GM23248 (cell line): ENCODE measurements around the gene ELOB. TPM values are rescaled to one million over a fixed set of nuclear protein-coding genes. Genes with fewer than 3 reads are reported as not detected.

Experiments
- DNase-seq: peaks from one replicate; pipeline ENCODE4 v3.0.0-alpha.2; 2015
- H2AFZ ChIP-seq: fragments of 200-600 bp; sonication (generic); 2 replicates; pipeline ENCODE4 v1.6.1; 2016; ENCODE audit warnings: antibody characterized with exemption
- H3F3A ChIP-seq: fragments of 200-600 bp; sonication (generic); 2 replicates; pipeline ENCODE4 v1.6.1; 2016; ENCODE audit warnings: mild to moderate bottlenecking, antibody characterized with exemption, mixed run types; ENCODE audit not compliant: insufficient read depth
- H3K27ac ChIP-seq: fragments of 200-600 bp; sonication (generic); 2 replicates; pipeline ENCODE4 v1.5.1; 2016; ENCODE audit warnings: mild to moderate bottlenecking
- H3K27me3 ChIP-seq: fragments of 200-600 bp; sonication (generic); replicated peaks from 2 replicates; pipeline ENCODE4 v1.6.1; 2016; ENCODE audit warnings: mild to moderate bottlenecking; ENCODE audit not compliant: insufficient read depth
- H3K36me3 ChIP-seq: fragments of 200-600 bp; sonication (generic); 2 replicates; pipeline ENCODE4 v1.6.1; 2016; ENCODE audit warnings: low read depth, mild to moderate bottlenecking
- H3K4me1 ChIP-seq: fragments of 200-600 bp; sonication (generic); 2 replicates; pipeline ENCODE4 v1.6.1; 2016; ENCODE audit warnings: mild to moderate bottlenecking; ENCODE audit not compliant: insufficient read depth
- H3K4me2 ChIP-seq: fragments of 200-600 bp; sonication (generic); one replicate; pipeline ENCODE4 v1.6.1; 2016; ENCODE audit warnings: mild to moderate bottlenecking; ENCODE audit not compliant: unreplicated experiment
- H3K4me3 ChIP-seq: fragments of 200-600 bp; sonication (generic); 2 replicates; pipeline ENCODE4 v1.5.1; 2016; ENCODE audit warnings: mild to moderate bottlenecking
- H3K79me2 ChIP-seq: fragments of 200-600 bp; sonication (generic); 2 replicates; pipeline ENCODE4 v1.6.1; 2016; ENCODE audit warnings: mild to moderate bottlenecking; ENCODE audit not compliant: insufficient read depth
- H3K9ac ChIP-seq: fragments of 200-600 bp; sonication (generic); 2 replicates; pipeline ENCODE4 v1.6.1; 2016; ENCODE audit warnings: mild to moderate bottlenecking
- H3K9me2 ChIP-seq: fragments of 200-600 bp; sonication (generic); 2 replicates; pipeline ENCODE4 v1.6.1; 2016; ENCODE audit warnings: mixed run types, mild to moderate bottlenecking, moderate library complexity; ENCODE audit not compliant: insufficient read depth
- H3K9me3 ChIP-seq: fragments of 200-600 bp; sonication (generic); one replicate; pipeline ENCODE4 v1.6.1; 2017; ENCODE audit warnings: low read depth
- H4K20me1 ChIP-seq: fragments of 200-600 bp; sonication (generic); 2 replicates; pipeline ENCODE4 v1.6.0; 2016; ENCODE audit not compliant: insufficient read depth
- EZH2 ChIP-seq: fragments of 200-600 bp; sonication (generic); IDR thresholded peaks from 2 replicates; pipeline ENCODE4 v1.6.1; 2018; ENCODE audit warnings: antibody characterized with exemption, mild to moderate bottlenecking; ENCODE audit not compliant: insufficient read depth, poor library complexity, severe bottlenecking
- EZH2phosphoT487 ChIP-seq: fragments of 200-600 bp; sonication (generic); IDR thresholded peaks from 2 replicates; pipeline ENCODE4 v1.6.1; 2018; ENCODE audit warnings: antibody characterized with exemption, moderate library complexity, mild to moderate bottlenecking, low read depth; ENCODE audit not compliant: insufficient read depth
- WGBS, 2 experiments: methylation state at CpG; one replicate each; pipeline ENCODE4 v1.1.6; 2015 to 2017; ENCODE audit warnings: low lambda C conversion rate in 2 of 2, low coverage in 1 of 2; ENCODE audit errors: missing lambda C conversion rate in 2 of 2; 5-methylcytosine and 5-hydroxymethylcytosine counted together
- in situ Hi-C: fragments of 300-500 bp; cut with MboI; formaldehyde crosslinking; loops from 2 replicates; pipeline ENCODE4 v1.15.0; 2020
- polyA plus RNA-seq: library from polyadenylated mRNA; unstranded; fragments of >200 nt; fragmentation: Nextera tagmentation; extraction: Ambion mirVana; gene quantifications from 2 replicates; pipeline ENCODE4 v1.2.1, GENCODE V29; 2016
- total RNA-seq: library from RNA; depleted of rRNA; stranded (reverse); fragments of >200 nt; shearing (Covaris generic); gene quantifications from 2 replicates; pipeline ENCODE4 v1.2.3, GENCODE V29; 2014

Gene ELOB
- total and polyA plus RNA-seq, 2 experiments from 2014 or later: 320 to 565 TPM

GRCh38 chr16:2816751-2817339, 39.8 kb upstream of the ELOB start, which contains the start of gene PRSS21:
Gene PRSS21, plus strand, starts transcription at chr16:2817237. Its CDS starts 32 bp downstream, at chr16:2817269.
- no peak within 1 kb of the TSS for H3K4me3 ChIP-seq
- no peak for TF ChIP-seq EZH2phosphoT487
- no peak for TF ChIP-seq EZH2
- H4K20me1 ChIP-seq: no peaks in the 10 kb centered on the region
- no peaks in the 10 kb centered on the region for H3K4me1 ChIP-seq
- 53 to 56% methylated on average over 19 to 28 of the region's 28 CpGs for WGBS, 2 experiments
- H3K27me3 ChIP-seq: peaks cover 41% of the 10 kb centered on the region
- no peaks in the 10 kb centered on the region for H3K79me2 ChIP-seq
- H3K27ac ChIP-seq: no peak within 1 kb of the TSS
- in situ Hi-C loops: no loop called here
- H3K9ac ChIP-seq: no peak within 1 kb of the TSS
- no peak within 1 kb of the TSS for H2AFZ ChIP-seq
- no peak for DNase-seq
- no peaks in the 10 kb centered on the region for H3K9me3 ChIP-seq
- no peak within 1 kb of the TSS for H3K4me2 ChIP-seq
- H3K9me2 ChIP-seq: no peaks in the 10 kb centered on the region
- no peaks in the 10 kb centered on the region for H3F3A ChIP-seq
- H3K36me3 ChIP-seq: no peaks in the 10 kb centered on the region

GRCh38 chr16:2815299-2815771, 38.3 kb upstream of the ELOB start:
- WGBS, 2 experiments: 61 to 67% methylated on average over 7 to 10 of the region's 10 CpGs
- no peaks in the 10 kb centered on the region for H3K36me3 ChIP-seq
- H4K20me1 ChIP-seq: no peaks in the 10 kb centered on the region
- H3K9me3 ChIP-seq: no peaks in the 10 kb centered on the region
- DNase-seq: no peak
- no peaks in the 10 kb centered on the region for H3K79me2 ChIP-seq
- peaks cover 43% of the 10 kb centered on the region; the same call in 1 of the 2 replicates for H3K27me3 ChIP-seq
- no peaks in the 10 kb centered on the region for H3K4me1 ChIP-seq
- no peak overlapping the region for H3K4me2 ChIP-seq
- TF ChIP-seq EZH2 (no peak), EZH2phosphoT487 (no peak)
- H3K9me2 ChIP-seq: no peaks in the 10 kb centered on the region
- H3F3A ChIP-seq: no peaks in the 10 kb centered on the region
- H3K9ac ChIP-seq: no peak overlapping the region
- no peak overlapping the region for H2AFZ ChIP-seq
- H3K27ac ChIP-seq: no peak overlapping the region
- in situ Hi-C loops: no loop called here
- no peak overlapping the region for H3K4me3 ChIP-seq

GRCh38 chr16:2814551-2815298, 37.6 kb upstream of the ELOB start:
- TF ChIP-seq EZH2phosphoT487 (no peak), EZH2 (no peak)
- Histone ChIP-seq H3K9me3 (no peaks in the 10 kb centered on the region), H4K20me1 (no peaks in the 10 kb centered on the region), H3K4me3 (no peak overlapping the region), H3K4me2 (no peak overlapping the region), H3K9me2 (no peaks in the 10 kb centered on the region), H3K27me3 (peaks cover 43% of the 10 kb centered on the region; the same call in 1 of the 2 replicates), H2AFZ (no peak overlapping the region), H3K36me3 (no peaks in the 10 kb centered on the region), H3K4me1 (no peaks in the 10 kb centered on the region), H3K27ac (no peak overlapping the region), H3F3A (no peaks in the 10 kb centered on the region), H3K9ac (no peak overlapping the region), H3K79me2 (no peaks in the 10 kb centered on the region)
- no peak for DNase-seq
- WGBS, 2 experiments: 62 to 63% methylated on average over 17 to 20 of the region's 20 CpGs
- in situ Hi-C loops: no loop called here

GRCh38 chr16:2813771-2814221, 36.7 kb upstream of the ELOB start:
- H3K4me3 ChIP-seq: no peak overlapping the region
- no peaks in the 10 kb centered on the region for H4K20me1 ChIP-seq
- H3K36me3 ChIP-seq: no peaks in the 10 kb centered on the region
- no peak overlapping the region for H3K9ac ChIP-seq
- TF ChIP-seq EZH2: no peak
- TF ChIP-seq EZH2phosphoT487: no peak
- in situ Hi-C loops: no loop called here
- WGBS, 2 experiments: 19% methylated on average over 6 to 7 of the region's 7 CpGs
- H3K4me2 ChIP-seq: no peak overlapping the region
- no peak overlapping the region for H3K27ac ChIP-seq
- H2AFZ ChIP-seq: no peak overlapping the region
- no peaks in the 10 kb centered on the region for H3K79me2 ChIP-seq
- no peaks in the 10 kb centered on the region for H3K9me3 ChIP-seq
- no peaks in the 10 kb centered on the region for H3K9me2 ChIP-seq
- H3F3A ChIP-seq: no peaks in the 10 kb centered on the region
- no peaks in the 10 kb centered on the region for H3K4me1 ChIP-seq
- peaks cover 39% of the 10 kb centered on the region; the same call in 1 of the 2 replicates for H3K27me3 ChIP-seq
- no peak for DNase-seq
